ENCODE measurements around the gene ARHGAP26. TPM values are rescaled to one million over a fixed set of nuclear protein-coding genes. Genes with fewer than 3 reads are reported as not detected.

ARHGAP26 gene
- total and polyA plus RNA-seq, 7 donors, result 2.5 to 28.7 (median 12.0) TPM

DNA sequence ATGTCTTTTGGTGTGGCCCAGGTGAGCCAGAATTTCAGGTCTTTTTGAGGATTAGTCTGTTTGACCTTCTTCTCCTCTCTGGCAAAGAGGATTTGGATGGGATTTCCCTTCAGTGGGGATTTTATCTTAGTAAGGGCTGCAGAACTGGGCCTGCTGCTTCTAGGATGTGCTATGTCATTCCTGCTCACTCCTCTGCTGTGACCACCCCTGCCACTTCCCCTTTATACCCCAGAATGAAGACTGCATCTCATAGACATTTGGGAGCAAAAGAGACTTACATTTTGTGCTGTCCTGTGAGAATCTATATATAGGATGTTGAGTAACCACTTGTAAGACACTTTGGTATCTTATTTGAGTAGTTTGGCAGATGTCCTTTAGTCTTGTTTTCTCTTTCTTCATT lies 76.2 kb downstream of the ARHGAP26 start:
- no peaks in the 10 kb centered on the region for H3K36me3 ChIP-seq (ENCODE audit: insufficient read depth in 1 of 2, low read depth in 1 of 2)
- intact Hi-C loops (cut with DNase I), result no loop called here
- no peaks in the 10 kb centered on the region for H3K9me3 ChIP-seq
- DNase-seq, result no peak
- no peak for ATAC-seq
- H3K4me1 ChIP-seq, result peaks cover 39% of the 10 kb centered on the region
- no peaks in the 10 kb centered on the region for H3K27me3 ChIP-seq (ENCODE audit: insufficient read depth in 3 of 3, low read length in 2 of 3)
- no peak overlapping the region for H3K4me3 ChIP-seq
- TF ChIP-seq, protein P1, sequence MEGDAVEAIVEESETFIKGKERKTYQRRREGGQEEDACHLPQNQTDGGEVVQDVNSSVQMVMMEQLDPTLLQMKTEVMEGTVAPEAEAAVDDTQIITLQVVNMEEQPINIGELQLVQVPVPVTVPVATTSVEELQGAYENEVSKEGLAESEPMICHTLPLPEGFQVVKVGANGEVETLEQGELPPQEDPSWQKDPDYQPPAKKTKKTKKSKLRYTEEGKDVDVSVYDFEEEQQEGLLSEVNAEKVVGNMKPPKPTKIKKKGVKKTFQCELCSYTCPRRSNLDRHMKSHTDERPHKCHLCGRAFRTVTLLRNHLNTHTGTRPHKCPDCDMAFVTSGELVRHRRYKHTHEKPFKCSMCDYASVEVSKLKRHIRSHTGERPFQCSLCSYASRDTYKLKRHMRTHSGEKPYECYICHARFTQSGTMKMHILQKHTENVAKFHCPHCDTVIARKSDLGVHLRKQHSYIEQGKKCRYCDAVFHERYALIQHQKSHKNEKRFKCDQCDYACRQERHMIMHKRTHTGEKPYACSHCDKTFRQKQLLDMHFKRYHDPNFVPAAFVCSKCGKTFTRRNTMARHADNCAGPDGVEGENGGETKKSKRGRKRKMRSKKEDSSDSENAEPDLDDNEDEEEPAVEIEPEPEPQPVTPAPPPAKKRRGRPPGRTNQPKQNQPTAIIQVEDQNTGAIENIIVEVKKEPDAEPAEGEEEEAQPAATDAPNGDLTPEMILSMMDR (IDR thresholded peaks at IDR 0.05), result no peak
- no peak overlapping the region for H3K27ac ChIP-seq

DNA sequence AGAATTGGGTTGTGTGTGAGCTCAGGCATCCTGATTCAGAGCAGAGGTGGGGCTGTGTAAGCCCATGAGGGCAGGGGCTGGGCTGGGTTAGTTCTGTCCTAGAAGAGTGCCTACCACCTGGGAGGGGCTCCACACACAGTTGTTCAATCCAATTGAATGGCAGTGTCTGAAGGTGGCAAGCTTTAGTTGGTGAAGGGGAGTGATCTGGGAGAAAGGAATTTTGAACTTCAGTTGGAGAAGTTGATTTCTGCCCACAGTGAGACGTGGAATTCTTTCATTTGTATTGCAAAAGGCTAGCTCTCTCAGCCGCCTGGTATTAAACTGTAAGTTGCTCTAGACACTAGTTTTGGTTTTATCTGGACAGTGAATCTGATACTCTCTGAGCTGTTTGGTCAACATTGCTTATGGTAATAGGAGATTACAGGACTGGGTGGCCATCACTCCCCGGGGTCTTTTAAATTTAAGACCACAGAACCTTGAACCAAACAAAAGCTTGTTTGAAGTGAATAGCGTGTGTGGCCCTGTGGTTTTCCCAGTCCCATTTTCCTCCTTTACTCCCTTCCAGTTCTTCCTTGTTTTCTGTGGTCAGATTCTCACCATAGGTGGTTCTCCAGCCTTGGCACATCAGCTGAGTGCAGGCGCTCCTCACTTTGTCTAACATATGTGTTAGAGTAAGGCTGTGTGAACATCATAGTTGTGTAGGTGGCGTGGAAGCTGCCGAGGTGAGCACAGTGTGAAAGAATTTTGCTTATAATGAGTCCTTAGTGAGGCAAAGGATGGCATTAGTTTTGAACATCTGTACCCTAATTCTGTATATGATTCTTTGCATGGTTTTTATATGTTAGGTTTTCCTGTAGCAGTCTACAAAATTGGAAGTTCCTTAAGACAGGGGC lies 78.0 kb downstream of the ARHGAP26 start:
- no peaks in the 10 kb centered on the region for H3K27me3 ChIP-seq (ENCODE audit: insufficient read depth in 3 of 3, low read length in 2 of 3)
- WGBS, 3 donors, result 93 to 96% (median 93%) methylated on average over 7 of the region's 7 CpGs
- peaks cover 48% of the 10 kb centered on the region for H3K4me1 ChIP-seq
- ATAC-seq (no peak), DNase-seq (no peak)
- H3K36me3 ChIP-seq (ENCODE audit: insufficient read depth in 1 of 2, low read depth in 1 of 2), result no peaks in the 10 kb centered on the region
- H3K9me3 ChIP-seq, result no peaks in the 10 kb centered on the region
- H3K4me3 ChIP-seq, result no peak overlapping the region
- no peak overlapping the region for H3K27ac ChIP-seq
- intact Hi-C loops (cut with DNase I), result no loop called here
- TF ChIP-seq, protein P1 (IDR thresholded peaks at IDR 0.05), result no peak

DNA sequence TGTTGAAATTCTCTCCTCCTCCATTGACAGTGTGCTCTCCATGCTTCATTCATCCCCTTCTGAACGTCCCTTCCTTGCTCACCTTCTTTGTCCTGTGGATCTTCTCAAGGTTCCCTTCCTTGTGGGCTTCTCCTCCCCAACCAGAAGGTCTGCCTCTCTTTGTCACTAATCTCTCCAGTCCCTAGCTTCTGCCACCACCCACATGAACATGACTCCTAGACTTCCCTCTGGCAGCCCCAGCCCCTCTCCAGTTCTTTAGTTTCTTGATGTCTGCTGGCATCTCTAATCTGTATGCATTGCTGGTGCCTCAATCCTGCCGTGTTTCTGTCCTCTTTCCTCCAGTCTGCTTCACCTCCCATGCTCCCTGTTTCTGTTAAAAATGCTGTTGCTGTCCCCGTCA lies 79.3 kb downstream of the ARHGAP26 start:
- H3K27ac ChIP-seq, result no peak overlapping the region
- H3K4me1 ChIP-seq, result peaks cover 41% of the 10 kb centered on the region
- no peaks in the 10 kb centered on the region for H3K36me3 ChIP-seq (ENCODE audit: insufficient read depth in 1 of 2, low read depth in 1 of 2)
- intact Hi-C loops (cut with DNase I), result no loop called here
- TF ChIP-seq, protein P1 (IDR thresholded peaks at IDR 0.05), result no peak
- no peak overlapping the region for H3K4me3 ChIP-seq
- H3K9me3 ChIP-seq, result no peaks in the 10 kb centered on the region
- H3K27me3 ChIP-seq (ENCODE audit: insufficient read depth in 3 of 3, low read length in 2 of 3), result no peaks in the 10 kb centered on the region
- ATAC-seq (no peak), DNase-seq (no peak)
- 93 to 99% (median 98%) methylated on average over 3 of the region's 3 CpGs for WGBS, 3 donors

DNA sequence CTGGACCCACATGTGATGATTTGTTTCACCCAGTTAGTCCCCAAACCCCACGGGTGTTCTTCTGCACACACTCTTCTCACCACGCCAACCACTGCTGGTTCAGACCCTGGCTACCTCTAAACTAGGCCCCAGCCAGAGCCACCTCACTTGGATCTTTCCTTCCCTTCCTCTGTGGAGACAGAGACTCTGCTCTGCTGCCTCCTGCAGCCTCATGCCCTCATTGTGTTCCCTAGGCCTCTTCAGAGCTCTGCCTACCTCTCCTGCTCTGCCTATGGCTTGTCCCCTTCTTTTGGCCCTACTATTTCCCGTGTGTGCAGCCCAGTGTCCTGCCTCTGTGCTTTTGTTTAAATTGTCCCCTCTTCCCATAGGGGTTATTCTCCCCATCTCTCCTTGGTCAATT lies 79.7 kb downstream of the ARHGAP26 start:
- H3K4me1 ChIP-seq, result peaks cover 36% of the 10 kb centered on the region

More for the DNA sequence above, 79.7 kb downstream of the ARHGAP26 start:
- Histone ChIP-seq H3K9me3 (no peaks in the 10 kb centered on the region), H3K27me3 (ENCODE audit: insufficient read depth in 3 of 3, low read length in 2 of 3) (no peaks in the 10 kb centered on the region), H3K4me3 (no peak overlapping the region), H3K27ac (no peak overlapping the region), H3K36me3 (ENCODE audit: insufficient read depth in 1 of 2, low read depth in 1 of 2) (no peaks in the 10 kb centered on the region)
- TF ChIP-seq, protein P1 (IDR thresholded peaks at IDR 0.05), result no peak
- DNase-seq, result no peak
- ATAC-seq, result no peak
- intact Hi-C loops (cut with DNase I), result no loop called here
- WGBS, 3 donors, result 86 to 90% (median 89%) methylated on average over 3 of the region's 3 CpGs
